Left renal pelvis (tissue), 4 donors: Measurements from ENCODE around the gene VPS9D1. TPM values are rescaled to one million over a fixed set of nuclear protein-coding genes. Genes with fewer than 3 reads are reported as not detected.
A peak's percentile ranks its signal among the peaks of the same experiment; 100 is the strongest.

Experiments
- DNase-seq, 4 donors: peaks; one replicate each; pipeline ENCODE4 v3.0.0-alpha.2; 2013; ENCODE audit warnings: low read depth in 4 of 4, low spot score in 3 of 4
- polyA plus RNA-seq, 4 donors: library from polyadenylated mRNA; unstranded; fragments of 120-200 nt; gene quantifications; one replicate each; pipeline ENCODE4 v1.2.1, GENCODE V29; 2013; ENCODE audit not compliant: insufficient read length in 4 of 4

VPS9D1 gene, protein sequence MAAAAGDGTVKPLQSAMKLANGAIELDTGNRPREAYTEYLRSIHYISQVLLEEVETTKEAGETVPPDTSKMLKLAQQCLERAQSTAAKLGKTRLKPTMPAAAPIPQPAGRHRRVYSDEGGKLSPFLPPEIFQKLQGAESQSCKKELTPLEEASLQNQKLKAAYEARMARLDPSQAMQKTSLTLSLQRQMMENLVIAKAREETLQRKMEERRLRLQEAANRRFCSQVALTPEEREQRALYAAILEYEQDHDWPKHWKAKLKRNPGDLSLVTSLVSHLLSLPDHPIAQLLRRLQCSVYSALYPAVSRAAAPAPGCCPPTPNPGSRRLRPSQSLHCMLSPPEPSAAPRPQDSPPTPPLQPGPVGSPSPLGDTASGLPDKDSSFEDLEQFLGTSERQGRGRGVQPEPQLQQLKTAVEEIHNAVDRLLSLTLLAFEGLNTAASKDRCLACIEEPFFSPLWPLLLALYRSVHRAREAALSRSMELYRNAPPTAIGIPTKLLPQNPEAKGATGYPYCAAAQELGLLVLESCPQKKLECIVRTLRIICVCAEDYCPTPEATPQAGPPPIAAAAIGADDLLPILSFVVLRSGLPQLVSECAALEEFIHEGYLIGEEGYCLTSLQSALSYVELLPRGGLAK
- 10 to 100 TPM; 10.8 to 17.3 (median 12.2) TPM for polyA plus RNA-seq

- peak in 1 of 4 donors; percentile 50 for DNase-seq
Observed at GRCh38 chr16:89720813-89721545, at the start of gene VPS9D1, which contains the start of gene ZNF276. TSS of gene VPS9D1 (minus strand) at chr16:89720898. CDS start at chr16:89720861, 37 bp downstream. TSS of gene ZNF276 (plus strand) at chr16:89721537. CDS start at chr16:89721641, 104 bp downstream.

GRCh38 chr16:89770367-89770766 is 49.7 kb upstream of the VPS9D1 start:
- DNase-seq: no peak

GRCh38 chr16:89765292-89765830 is 44.7 kb upstream of the VPS9D1 start:
- DNase-seq: no peak

GRCh38 chr16:89764711-89765201 is 44.1 kb upstream of the VPS9D1 start:
- no peak for DNase-seq

GRCh38 chr16:89761304-89761922 is 40.7 kb upstream of the VPS9D1 start:
- no peak for DNase-seq

DNA sequence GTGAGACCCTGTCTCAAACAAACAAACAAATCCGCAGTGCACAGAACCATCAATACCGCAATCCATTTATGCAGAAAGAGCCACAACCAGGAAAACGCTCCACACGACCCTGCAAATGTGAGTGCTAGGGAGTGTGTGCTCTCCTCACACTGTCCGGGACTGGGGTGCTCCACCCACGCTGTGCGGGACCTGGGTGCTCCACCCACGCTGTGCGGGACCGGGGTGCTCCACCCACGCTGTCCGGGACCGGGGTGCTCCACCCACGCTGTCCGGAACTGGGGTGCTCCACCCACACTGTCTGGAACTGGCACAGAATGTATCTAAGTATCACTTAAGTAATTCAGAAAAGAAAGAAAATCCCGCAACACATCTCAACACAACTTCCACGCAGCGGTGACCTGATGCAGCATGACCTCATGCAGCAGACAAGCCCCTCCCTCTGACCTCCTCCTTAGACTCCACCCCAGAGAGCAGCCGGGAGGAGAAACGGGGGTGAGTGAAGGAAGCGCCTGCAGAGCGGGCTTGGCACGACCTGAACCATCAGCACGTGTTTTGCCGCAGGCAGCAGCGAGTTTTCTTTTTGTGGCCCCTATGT is 39.1 kb upstream of the VPS9D1 start:
- no peak for DNase-seq

GRCh38 chr16:89749637-89750036 is 28.9 kb upstream of the VPS9D1 start:
- no peak for DNase-seq

DNA sequence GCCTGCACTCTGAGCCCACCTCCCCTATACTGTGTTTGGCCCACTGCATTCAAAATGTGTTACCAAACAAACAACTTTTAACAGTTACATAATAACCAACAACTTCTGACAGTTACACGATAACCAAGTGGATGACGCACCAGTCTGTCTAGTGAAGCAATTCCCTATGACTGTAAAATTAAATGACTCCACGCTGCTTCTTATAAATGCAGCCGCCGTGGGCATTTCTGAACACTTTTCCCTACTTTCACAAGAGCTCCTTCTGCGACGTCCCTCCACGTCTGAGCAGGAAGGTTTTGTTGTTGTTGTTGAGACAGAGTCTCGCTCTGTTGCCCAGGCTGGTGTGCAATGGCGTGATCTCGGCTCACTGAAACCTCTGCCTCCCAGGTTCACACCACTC is 28.2 kb upstream of the VPS9D1 start:
- DNase-seq: no peak

DNA sequence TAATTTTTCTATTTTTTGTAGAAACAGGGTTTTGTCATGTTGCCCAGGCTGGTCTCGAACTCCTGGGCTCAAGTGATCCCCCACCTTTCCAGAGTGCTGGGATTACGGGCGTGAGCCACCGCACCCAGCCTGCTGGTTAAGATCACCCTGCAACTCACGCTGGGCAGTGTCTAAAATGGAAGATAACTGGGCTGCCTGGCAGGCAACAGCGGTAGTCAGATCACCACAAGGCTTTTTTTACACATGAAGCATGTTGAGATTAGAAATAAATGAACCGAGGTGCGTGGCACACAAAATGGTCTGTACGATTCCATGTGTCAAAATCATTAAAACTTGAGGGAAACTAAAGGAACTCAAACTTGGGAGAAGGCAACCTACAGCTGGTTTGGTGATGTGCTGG is 27.4 kb upstream of the VPS9D1 start:
- DNase-seq: no peak

- DNase-seq: no peak
Observed at GRCh38 chr16:89746043-89746442, 25.3 kb upstream of the VPS9D1 start.

- no peak for DNase-seq
Observed at GRCh38 chr16:89744813-89745212, 24.1 kb upstream of the VPS9D1 start.

DNA sequence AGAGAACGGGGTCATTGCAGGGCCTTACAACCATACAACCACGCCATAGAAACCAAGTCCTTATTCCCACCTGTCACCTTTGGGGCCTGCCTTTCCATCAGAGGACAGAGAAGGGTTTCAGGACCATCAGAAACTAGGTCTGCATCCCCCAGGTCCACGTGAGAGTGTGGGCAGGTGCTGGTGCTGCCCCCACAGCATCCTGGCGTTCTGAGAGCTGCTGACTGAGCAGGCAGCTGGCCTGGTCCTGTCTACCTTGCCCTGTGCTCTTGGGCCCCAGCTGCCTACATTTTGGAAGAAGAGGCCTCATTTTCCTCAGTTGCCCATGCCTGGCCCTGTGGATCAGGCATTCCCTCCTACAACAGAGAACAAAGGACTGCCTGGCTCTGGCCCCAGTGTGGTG is 22.2 kb upstream of the VPS9D1 start:
- DNase-seq: no peak

DNA sequence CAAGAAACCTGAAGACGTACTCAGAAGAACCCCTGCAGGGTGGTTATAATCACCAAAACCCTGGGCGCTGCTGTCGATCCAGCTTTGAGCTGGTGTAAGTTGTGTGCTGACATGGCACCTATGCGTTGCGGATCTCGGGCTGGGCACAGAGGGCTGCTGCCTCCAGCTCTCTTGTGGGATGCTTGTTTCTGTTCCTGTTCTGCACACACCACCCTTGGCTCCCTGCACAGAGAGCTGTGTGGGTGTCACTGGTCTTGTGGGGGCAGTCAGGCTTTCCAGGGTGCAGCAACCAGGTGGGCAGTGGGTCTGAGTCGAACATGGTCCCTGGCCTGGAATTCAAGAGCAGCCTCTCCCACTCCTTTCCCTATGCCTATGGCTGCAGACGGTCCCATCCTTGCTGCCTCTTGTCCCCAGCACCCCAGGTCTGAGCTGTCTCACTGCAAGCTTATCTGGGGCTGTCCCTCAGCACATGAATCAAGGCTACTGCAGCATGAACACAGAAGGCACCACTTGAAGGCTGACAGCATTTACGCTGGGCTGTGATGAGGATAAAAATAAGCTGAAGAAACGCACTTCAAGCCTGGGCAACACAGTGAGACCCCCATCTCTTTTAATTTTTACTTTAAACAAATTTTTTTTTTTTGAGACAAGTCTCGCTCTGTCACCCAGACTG is 20.8 kb upstream of the VPS9D1 start:
- no peak for DNase-seq

DNA sequence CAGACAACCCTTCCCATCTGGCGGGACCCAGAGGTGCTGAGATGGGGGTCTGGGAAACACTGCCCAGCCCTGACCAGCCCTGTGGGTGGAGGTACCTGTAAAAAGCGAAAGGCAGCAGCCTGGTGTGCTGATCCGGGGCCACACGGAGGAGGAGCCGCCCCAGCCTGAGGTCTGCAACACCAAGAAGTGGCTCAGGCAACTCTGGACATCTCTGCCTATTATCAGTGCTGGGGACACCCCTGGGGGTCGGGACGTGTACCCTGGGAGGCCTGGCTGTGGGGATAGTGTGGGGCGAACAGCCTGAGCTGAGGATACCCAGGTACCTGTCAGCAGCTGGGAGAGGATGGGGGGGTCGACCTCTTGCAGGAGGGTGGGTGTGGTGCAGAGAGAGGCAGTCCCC is 18.7 kb upstream of the VPS9D1 start:
- no peak for DNase-seq

- no peak for DNase-seq
Observed at GRCh38 chr16:89738538-89739317, 18.0 kb upstream of the VPS9D1 start.

GRCh38 chr16:89738072-89738377 is 17.3 kb upstream of the VPS9D1 start:
- DNase-seq: no peak

- DNase-seq: no peak
Observed at GRCh38 chr16:89737341-89738071, 16.8 kb upstream of the VPS9D1 start.

GRCh38 chr16:89736554-89736953 is 15.9 kb upstream of the VPS9D1 start:
- no peak for DNase-seq
